LNCAP (cell line): ENCODE results near the gene RPL7A.

Experiments used
- CTCF ChIP-seq: fragments of 450-650 bp; IDR thresholded peaks from 2 replicates; pipeline ENCODE4 v1.5.1; 2017; ENCODE audit warnings: mild to moderate bottlenecking

Gene RPL7A

GRCh38 chr9:133396952-133397351, 48.9 kb downstream of the RPL7A start:
- peak; percentile 28; the same call in 1 of the 2 replicates for TF ChIP-seq CTCF

- TF ChIP-seq CTCF = no peak
Observed at GRCh38 chr9:133397370-133397769, 49.4 kb downstream of the RPL7A start.

GRCh38 chr9:133397895-133398294, 49.9 kb downstream of the RPL7A start:
- TF ChIP-seq CTCF = no peak

- TF ChIP-seq CTCF = no peak
Observed at GRCh38 chr9:133400292-133400691, 52.3 kb downstream of the RPL7A start.
